Measurements from ENCODE around the gene TBC1D1. TPM values are rescaled to one million over a fixed set of nuclear protein-coding genes. Genes with fewer than 3 reads are reported as not detected.

Gene TBC1D1
- total RNA-seq, 1 donor from 2014 or later, result 113 TPM

DNA sequence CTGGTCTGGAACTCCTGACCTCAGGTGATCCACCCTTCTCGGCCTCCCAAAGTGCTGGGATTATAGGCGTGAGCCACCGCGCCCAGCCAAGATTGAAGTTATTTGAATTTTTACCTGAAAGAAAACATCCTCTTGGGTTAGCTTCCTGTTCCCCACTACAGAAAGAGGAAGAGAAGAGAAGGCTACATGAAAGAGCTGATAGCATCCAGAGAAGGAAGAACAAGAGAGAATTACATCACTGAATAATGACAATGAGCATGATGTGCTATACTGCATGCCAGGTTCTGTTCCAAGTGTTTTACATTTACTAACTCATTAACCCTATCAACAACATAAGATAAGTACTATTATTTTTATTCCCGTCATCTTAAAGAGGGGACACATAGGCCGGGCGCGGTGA is 11.5 kb upstream of the TBC1D1 start:
- H3K27me3 Mint-ChIP-seq (ENCODE audit: low read depth), result peaks cover 18% of the 10 kb centered on the region
- H3K4me3 Mint-ChIP-seq, result no peak overlapping the region
- no peak for DNase-seq (ENCODE audit: low read depth, low spot score)
- H3K36me3 Mint-ChIP-seq (ENCODE audit: low read depth), result no peaks in the 10 kb centered on the region
- no peak overlapping the region for H3K27ac Mint-ChIP-seq (ENCODE audit: unreplicated experiment)
- H3K4me1 Mint-ChIP-seq, result no peaks in the 10 kb centered on the region
- no peaks in the 10 kb centered on the region for H3K9me3 Mint-ChIP-seq
- TF ChIP-seq, protein P1, sequence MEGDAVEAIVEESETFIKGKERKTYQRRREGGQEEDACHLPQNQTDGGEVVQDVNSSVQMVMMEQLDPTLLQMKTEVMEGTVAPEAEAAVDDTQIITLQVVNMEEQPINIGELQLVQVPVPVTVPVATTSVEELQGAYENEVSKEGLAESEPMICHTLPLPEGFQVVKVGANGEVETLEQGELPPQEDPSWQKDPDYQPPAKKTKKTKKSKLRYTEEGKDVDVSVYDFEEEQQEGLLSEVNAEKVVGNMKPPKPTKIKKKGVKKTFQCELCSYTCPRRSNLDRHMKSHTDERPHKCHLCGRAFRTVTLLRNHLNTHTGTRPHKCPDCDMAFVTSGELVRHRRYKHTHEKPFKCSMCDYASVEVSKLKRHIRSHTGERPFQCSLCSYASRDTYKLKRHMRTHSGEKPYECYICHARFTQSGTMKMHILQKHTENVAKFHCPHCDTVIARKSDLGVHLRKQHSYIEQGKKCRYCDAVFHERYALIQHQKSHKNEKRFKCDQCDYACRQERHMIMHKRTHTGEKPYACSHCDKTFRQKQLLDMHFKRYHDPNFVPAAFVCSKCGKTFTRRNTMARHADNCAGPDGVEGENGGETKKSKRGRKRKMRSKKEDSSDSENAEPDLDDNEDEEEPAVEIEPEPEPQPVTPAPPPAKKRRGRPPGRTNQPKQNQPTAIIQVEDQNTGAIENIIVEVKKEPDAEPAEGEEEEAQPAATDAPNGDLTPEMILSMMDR (conservative IDR thresholded peaks at IDR 0.05), result no peak

DNA sequence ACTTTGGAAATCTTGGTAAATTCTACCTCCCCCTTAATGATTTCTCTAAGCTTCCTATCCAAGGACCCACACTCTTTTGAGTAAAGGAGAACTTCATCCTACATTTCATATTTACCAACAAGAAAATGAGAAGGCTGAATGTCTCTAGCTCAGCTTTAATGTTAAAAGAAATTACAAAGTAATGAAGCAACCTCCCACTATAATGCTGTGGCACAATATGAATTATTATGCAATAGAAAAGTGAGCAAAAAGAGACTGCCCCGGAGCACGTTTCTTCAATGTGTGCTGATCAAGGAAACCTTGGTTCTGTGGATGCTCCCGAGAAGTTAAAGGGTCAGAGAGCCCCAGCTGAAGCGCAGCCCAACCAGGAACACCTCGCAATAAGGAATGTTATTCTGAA is 9.1 kb upstream of the TBC1D1 start:
- peaks cover 40% of the 10 kb centered on the region for H3K27me3 Mint-ChIP-seq (ENCODE audit: low read depth)
- H3K4me1 Mint-ChIP-seq, result no peaks in the 10 kb centered on the region
- no peaks in the 10 kb centered on the region for H3K36me3 Mint-ChIP-seq (ENCODE audit: low read depth)
- TF ChIP-seq, protein P1 (conservative IDR thresholded peaks at IDR 0.05), result no peak
- DNase-seq (ENCODE audit: low read depth, low spot score), result no peak
- no peaks in the 10 kb centered on the region for H3K9me3 Mint-ChIP-seq
- no peak overlapping the region for H3K27ac Mint-ChIP-seq (ENCODE audit: unreplicated experiment)
- H3K4me3 Mint-ChIP-seq, result no peak overlapping the region

DNA sequence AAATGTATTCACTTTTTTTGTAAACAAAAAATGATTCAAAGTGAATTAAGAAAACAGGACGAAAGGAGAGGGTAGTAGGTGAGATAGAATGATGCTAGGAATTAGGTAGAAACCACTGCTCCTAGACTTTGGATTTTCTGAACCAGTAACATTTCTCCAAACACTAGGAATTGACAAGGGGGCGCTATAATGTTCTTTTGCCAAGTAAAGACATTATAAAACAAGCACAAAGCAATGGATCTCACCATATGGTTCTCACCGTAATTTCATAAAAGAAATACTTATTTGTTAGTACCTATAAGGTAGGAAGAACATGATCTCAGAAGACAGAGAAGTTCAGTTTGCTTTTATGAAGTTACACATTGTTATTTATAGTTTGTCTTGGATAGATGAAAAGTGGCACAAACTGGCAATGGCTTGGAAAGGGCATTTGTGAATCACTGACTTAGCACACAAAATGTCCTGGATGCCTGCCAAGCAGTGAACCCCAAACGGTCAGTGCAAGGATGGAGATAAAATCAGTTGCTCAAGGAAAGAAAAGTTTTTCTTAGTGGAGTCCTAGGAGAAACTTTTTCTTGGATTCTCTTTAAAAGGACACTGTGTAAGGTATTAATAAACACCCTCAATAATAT is 8.1 kb upstream of the TBC1D1 start:
- TF ChIP-seq, protein P1 (conservative IDR thresholded peaks at IDR 0.05), result no peak
- H3K4me3 Mint-ChIP-seq, result no peak overlapping the region
- H3K4me1 Mint-ChIP-seq, result no peaks in the 10 kb centered on the region
- no peaks in the 10 kb centered on the region for H3K36me3 Mint-ChIP-seq (ENCODE audit: low read depth)
- H3K9me3 Mint-ChIP-seq, result no peaks in the 10 kb centered on the region
- H3K27ac Mint-ChIP-seq (ENCODE audit: unreplicated experiment), result no peak overlapping the region
- DNase-seq (ENCODE audit: low read depth, low spot score), result no peak
- H3K27me3 Mint-ChIP-seq (ENCODE audit: low read depth), result peaks cover 48% of the 10 kb centered on the region

DNA sequence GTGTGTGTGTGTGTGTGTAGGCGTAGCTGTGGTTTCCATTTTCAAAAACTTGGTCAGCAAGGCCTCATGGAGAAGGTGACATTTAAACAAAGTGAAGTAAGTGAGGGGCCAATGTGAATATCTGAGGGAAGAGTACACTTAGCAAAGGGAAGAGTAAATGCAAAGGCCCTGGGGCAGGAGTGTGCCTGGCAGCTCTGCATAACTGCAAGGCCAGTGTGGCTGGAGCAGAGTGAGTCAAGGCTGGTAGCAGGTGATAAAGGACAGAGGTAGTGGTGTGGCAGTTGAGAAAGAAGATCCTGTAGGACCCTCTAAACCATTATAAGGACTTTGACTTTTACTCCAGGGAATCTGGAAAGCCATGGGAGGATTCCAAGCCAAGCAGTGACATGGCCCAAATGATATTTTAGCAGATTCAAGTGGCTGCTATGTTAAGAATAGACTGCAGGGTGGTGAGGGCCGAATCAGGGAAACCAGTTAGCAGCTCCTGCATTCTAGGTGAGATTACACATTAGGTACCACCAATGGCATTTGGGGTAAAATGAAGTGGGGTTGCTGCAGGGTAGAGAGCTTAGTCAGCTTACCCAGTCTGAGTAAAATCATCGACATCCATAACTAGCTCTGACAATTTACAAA is 5.9 kb upstream of the TBC1D1 start:
- no peak for DNase-seq (ENCODE audit: low read depth, low spot score)
- H3K27me3 Mint-ChIP-seq (ENCODE audit: low read depth), result peaks cover 70% of the 10 kb centered on the region
- no peak overlapping the region for H3K27ac Mint-ChIP-seq (ENCODE audit: unreplicated experiment)
- no peaks in the 10 kb centered on the region for H3K9me3 Mint-ChIP-seq
- no peak overlapping the region for H3K4me3 Mint-ChIP-seq
- no peaks in the 10 kb centered on the region for H3K36me3 Mint-ChIP-seq (ENCODE audit: low read depth)
- TF ChIP-seq, protein P1 (conservative IDR thresholded peaks at IDR 0.05), result no peak
- peaks cover 3% of the 10 kb centered on the region for H3K4me1 Mint-ChIP-seq

DNA sequence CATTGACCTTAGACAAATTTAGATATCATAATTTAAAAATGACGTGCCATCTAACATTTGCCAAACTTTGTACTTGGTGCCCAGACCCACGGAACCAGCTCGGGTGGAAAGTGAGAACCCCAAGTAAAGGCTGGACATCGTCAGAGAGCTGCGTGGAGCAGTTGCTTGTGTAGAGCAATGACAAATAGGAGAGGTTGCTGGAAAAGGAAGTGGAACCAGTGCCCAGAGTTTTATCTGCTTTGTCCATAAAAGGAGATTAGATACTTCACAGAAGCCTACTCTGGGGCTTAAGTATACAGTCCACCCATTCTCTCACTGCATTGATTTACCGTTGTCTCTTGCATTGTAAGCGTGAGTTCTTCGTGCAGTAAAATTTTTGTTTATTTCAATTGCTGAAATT is 5.4 kb upstream of the TBC1D1 start:
- Mint-ChIP-seq H3K4me3 (no peak overlapping the region), H3K36me3 (ENCODE audit: low read depth) (no peaks in the 10 kb centered on the region), H3K9me3 (no peaks in the 10 kb centered on the region), H3K27ac (ENCODE audit: unreplicated experiment) (no peak overlapping the region), H3K4me1 (peaks cover 5% of the 10 kb centered on the region), H3K27me3 (ENCODE audit: low read depth) (peaks cover 75% of the 10 kb centered on the region)
- no peak for DNase-seq (ENCODE audit: low read depth, low spot score)
- TF ChIP-seq, protein P1 (conservative IDR thresholded peaks at IDR 0.05), result no peak
